Measurements from ENCODE around the gene TESPA1. TPM values are rescaled to one million over a fixed set of nuclear protein-coding genes. Genes with fewer than 3 reads are reported as not detected.

The TESPA1 gene
- total and polyA plus RNA-seq, 2 of the 8 experiments (the other 6 are each of a cell fraction or from before 2014, with no cell fraction given), result not detected

DNA sequence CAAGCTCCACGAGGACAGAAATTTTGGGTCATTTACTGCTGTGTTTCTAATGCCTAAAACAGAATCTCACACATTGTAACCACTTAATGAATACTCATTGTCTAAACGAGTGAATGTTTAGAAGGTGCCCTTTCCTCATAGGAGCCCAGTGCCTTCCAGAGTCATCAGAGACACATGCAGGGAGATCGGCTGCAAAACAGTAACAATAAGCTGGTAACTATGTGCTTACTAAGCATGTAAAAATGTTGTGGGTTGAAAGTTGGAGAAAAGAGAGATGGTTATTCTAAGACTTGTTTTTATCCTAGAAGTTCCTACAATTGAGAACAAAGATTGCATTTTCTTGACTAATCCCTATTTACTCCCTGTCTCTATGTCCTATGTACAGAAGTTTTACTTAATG lies 7.4 kb downstream of the TESPA1 start (continued):
- no peak for TF ChIP-seq CHD2 (IDR thresholded peaks at IDR 0.05; ENCODE audit: low read length)
- TF ChIP-seq ATF2 (IDR thresholded peaks at IDR 0.05; ENCODE audit: low read length), result no peak
